Uterus (tissue), 2 donors: Measurements from ENCODE around the gene PCNX2.

Source experiments
- POLR2A ChIP-seq, 2 donors: fragments of 450-650 bp; IDR thresholded peaks; one replicate each; pipeline ENCODE4 v1.6.1; 2016; ENCODE audit warnings: antibody characterized with exemption in 2 of 2, mild to moderate bottlenecking in 1 of 2, moderate library complexity in 1 of 2
- TF ChIP-seq, protein P1 (sequence below), 4 experiments: fragments of 200-600 bp in 2 of 4; fragments of 450-650 bp in 2 of 4; sonication (generic) in 2 of 4; IDR thresholded peaks; one replicate each; pipeline ENCODE4 v1.5.1; 2016 to 2019; ENCODE audit warnings: antibody characterized with exemption in 4 of 4, mild to moderate bottlenecking in 2 of 4, moderate library complexity in 1 of 4

GRCh38 chr1:232968391-232968790 lies 327.1 kb downstream of the PCNX2 start:
- TF ChIP-seq, protein P1, sequence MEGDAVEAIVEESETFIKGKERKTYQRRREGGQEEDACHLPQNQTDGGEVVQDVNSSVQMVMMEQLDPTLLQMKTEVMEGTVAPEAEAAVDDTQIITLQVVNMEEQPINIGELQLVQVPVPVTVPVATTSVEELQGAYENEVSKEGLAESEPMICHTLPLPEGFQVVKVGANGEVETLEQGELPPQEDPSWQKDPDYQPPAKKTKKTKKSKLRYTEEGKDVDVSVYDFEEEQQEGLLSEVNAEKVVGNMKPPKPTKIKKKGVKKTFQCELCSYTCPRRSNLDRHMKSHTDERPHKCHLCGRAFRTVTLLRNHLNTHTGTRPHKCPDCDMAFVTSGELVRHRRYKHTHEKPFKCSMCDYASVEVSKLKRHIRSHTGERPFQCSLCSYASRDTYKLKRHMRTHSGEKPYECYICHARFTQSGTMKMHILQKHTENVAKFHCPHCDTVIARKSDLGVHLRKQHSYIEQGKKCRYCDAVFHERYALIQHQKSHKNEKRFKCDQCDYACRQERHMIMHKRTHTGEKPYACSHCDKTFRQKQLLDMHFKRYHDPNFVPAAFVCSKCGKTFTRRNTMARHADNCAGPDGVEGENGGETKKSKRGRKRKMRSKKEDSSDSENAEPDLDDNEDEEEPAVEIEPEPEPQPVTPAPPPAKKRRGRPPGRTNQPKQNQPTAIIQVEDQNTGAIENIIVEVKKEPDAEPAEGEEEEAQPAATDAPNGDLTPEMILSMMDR (IDR thresholded peaks at IDR 0.05): no peak
- TF ChIP-seq POLR2A (IDR thresholded peaks at IDR 0.05): no peak
